Gastrocnemius medialis (tissue), 4 donors: ENCODE results near the gene ZNF592.

Experiments used
- CTCF ChIP-seq, 5 experiments: fragments of 450-650 bp in 3 of 5; fragments of 200-600 bp in 2 of 5; sonication (generic) in 2 of 5; IDR thresholded peaks in 4 of 5; conservative IDR thresholded peaks in 1 of 5; 1 replicate in 4 of 5; 2 replicates in 1 of 5; pipeline ENCODE4 v1.5.1; 2016 to 2019; ENCODE audit warnings: antibody characterized with exemption in 5 of 5, mild to moderate bottlenecking in 3 of 5, moderate library complexity in 3 of 5
- POLR2A ChIP-seq, 2 donors: fragments of 450-650 bp; IDR thresholded peaks; one replicate each; pipeline ENCODE4 v1.6.1; 2017; ENCODE audit warnings: antibody characterized with exemption in 2 of 2, mild to moderate bottlenecking in 2 of 2, moderate library complexity in 2 of 2

GRCh38 chr15:84795186-84795585 lies 46.8 kb downstream of the ZNF592 start:
- TF ChIP-seq CTCF (IDR thresholded peaks at IDR 0.05 in 4 of 5, conservative IDR thresholded peaks at IDR 0.05 in 1 of 5) = no peak
- no peak for TF ChIP-seq POLR2A (IDR thresholded peaks at IDR 0.05)
